DMS 273 (cell line): ENCODE measurements around the gene SF3B3.
"Not testable (repeated sequence)": the region's sequence is repeated elsewhere in the genome, so short reads cannot be mapped to it uniquely, and the experiment has no call there.

Experiments used
- DNase-seq: peaks from one replicate; lab custom pipeline; 2025; ENCODE audit not compliant: unreplicated experiment; lab: John Stamatoyannopoulos, UW

SF3B3 gene

GRCh38 chr16:70511833-70512232, 11.8 kb upstream of the SF3B3 start:
- no peak for DNase-seq

- no peak for DNase-seq
Measured at GRCh38 chr16:70512456-70512855, 11.2 kb upstream of the SF3B3 start.

GRCh38 chr16:70520612-70521297, 2.9 kb upstream of the SF3B3 start:
- DNase-seq, result no peak

GRCh38 chr16:70522216-70523075, 1.2 kb upstream of the SF3B3 start:
- peak; percentile 43 for DNase-seq

GRCh38 chr16:70523076-70523742, 407 bp upstream of the SF3B3 start, which contains the start of gene COG4:
Gene COG4, minus strand, starts transcription at chr16:70523554. Its CDS starts 11 bp downstream, at chr16:70523543.
- DNase-seq, result peak; percentile 93

- DNase-seq, result peak; percentile 74
Measured at GRCh38 chr16:70524399-70524825, 796 bp downstream of the SF3B3 start.

- peak; percentile 23 for DNase-seq
Measured at GRCh38 chr16:70526403-70526802, 2.8 kb downstream of the SF3B3 start.

- no peak for DNase-seq
Measured at GRCh38 chr16:70527315-70527996, 3.8 kb downstream of the SF3B3 start.

- DNase-seq, result peak; percentile 70
Measured at GRCh38 chr16:70529051-70529777, 5.6 kb downstream of the SF3B3 start.

- not testable (repeated sequence) for DNase-seq
Measured at GRCh38 chr16:70529954-70530353, 6.3 kb downstream of the SF3B3 start.

- no peak for DNase-seq
Measured at GRCh38 chr16:70534971-70535370, 11.4 kb downstream of the SF3B3 start.

- no peak for DNase-seq
Measured at GRCh38 chr16:70540994-70541393, 17.4 kb downstream of the SF3B3 start.

- DNase-seq, result no peak
Measured at GRCh38 chr16:70544548-70544947, 20.9 kb downstream of the SF3B3 start.

- no peak for DNase-seq
Measured at GRCh38 chr16:70548936-70549335, 25.3 kb downstream of the SF3B3 start.

- no peak for DNase-seq
Measured at GRCh38 chr16:70550082-70550481, 26.5 kb downstream of the SF3B3 start.

- DNase-seq, result no peak
Measured at GRCh38 chr16:70551788-70552187, 28.2 kb downstream of the SF3B3 start.

- no peak for DNase-seq
Measured at GRCh38 chr16:70552675-70553074, 29.1 kb downstream of the SF3B3 start.

GRCh38 chr16:70553645-70554044, 30.0 kb downstream of the SF3B3 start:
- DNase-seq, result no peak

GRCh38 chr16:70556063-70556462, 32.4 kb downstream of the SF3B3 start:
- DNase-seq, result no peak

- no peak for DNase-seq
Measured at GRCh38 chr16:70561623-70562022, 38.0 kb downstream of the SF3B3 start.
